Thoracic aorta (tissue), 2 donors: Measurements from ENCODE around the gene PIGQ. TPM values are rescaled to one million over a fixed set of nuclear protein-coding genes. Genes with fewer than 3 reads are reported as not detected.

ENCODE experiments used
- ATAC-seq: fragments of 150-250 bp; one replicate; pipeline ENCODE4 v1.8.0; 2017; ENCODE audit warnings: low read depth; ENCODE audit not compliant: insufficient number of reproducible peaks, low FRiP score
- DNase-seq: peaks from one replicate; pipeline ENCODE4 v3.0.0-alpha.2; 2020; ENCODE audit warnings: low spot score
- H3K27ac ChIP-seq, 2 donors: fragments of 200-600 bp; sonication (generic); 1 replicate in 1 of 2; 2 replicates in 1 of 2; pipeline ENCODE4 v1.5.1; 2016; ENCODE audit warnings: mild to moderate bottlenecking in 2 of 2, moderate library complexity in 2 of 2
- H3K27me3 ChIP-seq: fragments of 200-600 bp; sonication (generic); replicated peaks from 2 replicates; pipeline ENCODE4 v1.6.0; 2016; ENCODE audit warnings: mild to moderate bottlenecking; ENCODE audit not compliant: insufficient read depth
- H3K36me3 ChIP-seq: fragments of 200-600 bp; sonication (generic); one replicate; pipeline ENCODE4 v1.5.1; 2016
- H3K4me1 ChIP-seq, 2 donors: fragments of 200-600 bp; sonication (generic); 1 replicate in 1 of 2; 2 replicates in 1 of 2; pipeline versions ENCODE4 v1.5.1 to v1.6.0; 2016; ENCODE audit warnings: low read depth in 2 of 2, mild to moderate bottlenecking in 1 of 2; ENCODE audit not compliant: control insufficient read depth in 1 of 2
- H3K4me3 ChIP-seq: fragments of 200-600 bp; sonication (generic); 2 replicates; pipeline ENCODE4 v1.5.1; 2016; ENCODE audit warnings: mild to moderate bottlenecking
- H3K9me3 ChIP-seq: fragments of 200-600 bp; sonication (generic); 2 replicates; pipeline ENCODE4 v1.5.1; 2016
- CTCF ChIP-seq: fragments of 200-600 bp; sonication (generic); IDR thresholded peaks from one replicate; pipeline ENCODE4 v1.5.1; 2019; ENCODE audit warnings: antibody characterized with exemption
- total RNA-seq, 2 donors: library from RNA; depleted of rRNA; stranded (reverse); fragments of >200 nt; gene quantifications; one replicate each; pipeline versions ENCODE4 v1.1.0 to v1.2.3, GENCODE V29; 2016

Gene PIGQ
- total RNA-seq, 2 donors from 2014 or later = 54.2 to 80.1 TPM

- no peaks in the 10 kb centered on the region for H3K36me3 ChIP-seq
Measured at GRCh38 chr16:576823-577201, 7.0 kb downstream of the PIGQ start.

GRCh38 chr16:577796-578195 is 8.0 kb downstream of the PIGQ start:
- Histone ChIP-seq H3K27ac (no peak overlapping the region), H3K36me3 (no peaks in the 10 kb centered on the region), H3K4me3 (no peak overlapping the region), H3K9me3 (no peaks in the 10 kb centered on the region), H3K4me1 (no peaks in the 10 kb centered on the region), H3K27me3 (no peaks in the 10 kb centered on the region)
- no peak for DNase-seq
- no peak for TF ChIP-seq CTCF
- ATAC-seq = no peak

More at GRCh38 chr16:576823-577201, 7.0 kb downstream of the PIGQ start:
- Histone ChIP-seq H3K27me3 (no peaks in the 10 kb centered on the region), H3K27ac (no peak overlapping the region), H3K4me1 (peaks cover 0 to under 1% of the 10 kb centered on the region in 2 donors), H3K4me3 (no peak overlapping the region), H3K9me3 (no peaks in the 10 kb centered on the region)
- no peak for DNase-seq
- no peak for TF ChIP-seq CTCF
- no peak for ATAC-seq

DNA sequence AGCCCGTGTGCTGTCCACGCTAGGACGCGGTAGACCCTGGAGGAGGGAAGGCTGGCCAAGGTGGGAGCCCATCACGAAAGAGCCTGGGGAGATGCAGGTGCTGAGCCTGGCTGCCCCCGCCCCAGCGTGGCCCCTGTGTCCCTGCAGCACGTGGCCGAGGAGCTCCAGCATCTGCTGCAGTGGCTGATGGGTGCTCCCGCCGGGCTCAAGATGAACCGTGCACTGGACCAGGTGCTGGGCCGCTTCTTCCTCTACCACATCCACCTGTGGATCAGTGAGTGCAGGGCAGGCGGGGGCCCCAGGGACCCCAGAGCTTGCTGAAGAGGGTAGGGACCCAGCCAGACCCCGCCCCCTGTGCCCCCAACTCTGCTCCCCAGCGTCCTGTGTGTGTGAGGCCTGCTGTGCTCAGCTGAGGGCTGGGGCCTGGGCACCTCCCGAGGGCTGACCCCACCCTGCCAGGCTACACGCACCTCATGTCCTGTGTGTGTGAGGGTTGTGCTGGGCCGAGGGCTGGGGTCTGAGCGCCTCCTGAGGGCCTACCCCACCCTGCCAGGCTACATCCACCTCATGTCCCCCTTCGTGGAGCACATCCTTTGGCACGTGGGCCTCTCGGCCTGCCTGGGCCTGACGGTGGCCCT is 8.6 kb downstream of the PIGQ start:
- Histone ChIP-seq H3K27me3 (no peaks in the 10 kb centered on the region), H3K36me3 (no peaks in the 10 kb centered on the region), H3K27ac (no peak overlapping the region), H3K4me1 (no peaks in the 10 kb centered on the region), H3K9me3 (no peaks in the 10 kb centered on the region), H3K4me3 (no peak overlapping the region)
- no peak for ATAC-seq
- no peak for DNase-seq
- no peak for TF ChIP-seq CTCF

DNA sequence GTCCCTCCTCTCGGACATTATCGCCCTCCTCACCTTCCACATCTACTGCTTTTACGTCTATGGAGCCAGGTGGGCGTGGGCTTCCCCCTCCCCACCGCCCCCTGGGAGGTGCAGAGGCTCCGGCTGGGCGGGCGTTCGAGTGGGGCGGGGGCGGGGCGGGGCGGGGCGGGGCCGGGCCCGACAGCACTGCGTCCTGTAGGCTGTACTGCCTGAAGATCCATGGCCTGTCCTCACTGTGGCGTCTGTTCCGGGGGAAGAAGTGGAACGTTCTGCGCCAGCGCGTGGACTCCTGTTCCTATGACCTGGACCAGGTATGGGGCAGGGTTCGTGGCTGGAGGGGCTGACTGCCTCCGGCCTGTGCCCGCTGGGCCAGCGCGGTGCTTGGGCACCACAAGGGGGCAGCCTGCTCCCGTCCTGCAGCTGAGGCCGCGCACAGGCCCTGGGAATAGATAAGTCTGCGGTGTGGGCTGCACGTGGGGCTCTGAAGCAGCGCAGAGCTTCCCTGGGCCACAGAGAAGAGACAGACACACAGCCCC is 9.2 kb downstream of the PIGQ start:
- Histone ChIP-seq H3K9me3 (no peaks in the 10 kb centered on the region), H3K36me3 (no peaks in the 10 kb centered on the region), H3K27me3 (no peaks in the 10 kb centered on the region), H3K4me1 (no peaks in the 10 kb centered on the region), H3K27ac (no peak overlapping the region), H3K4me3 (no peak overlapping the region)
- ATAC-seq (no peak), DNase-seq (no peak)
- peak; percentile 58 for TF ChIP-seq CTCF

- Histone ChIP-seq H3K9me3 (no peaks in the 10 kb centered on the region), H3K27ac (no peak overlapping the region), H3K27me3 (no peaks in the 10 kb centered on the region), H3K36me3 (no peaks in the 10 kb centered on the region), H3K4me3 (no peak overlapping the region), H3K4me1 (no peaks in the 10 kb centered on the region)
- ATAC-seq (no peak), DNase-seq (no peak)
- TF ChIP-seq CTCF = no peak
Measured at GRCh38 chr16:580141-580945, 10.6 kb downstream of the PIGQ start.
